Stimulated activated CD4-positive, alpha-beta T cell treated with anti-CD3 and anti-CD28 coated beads, Interleukin-1b, Interleukin-23, amount 100 ng/mL, for 24 hours (primary cell): ENCODE results near the gene SDC1.

ENCODE experiments used
- DNase-seq, 4 experiments: peaks; one replicate each; pipeline ENCODE4 v3.0.0-alpha.2; 2020; ENCODE audit warnings: low read depth in 4 of 4, low spot score in 1 of 4

SDC1 gene

DNA sequence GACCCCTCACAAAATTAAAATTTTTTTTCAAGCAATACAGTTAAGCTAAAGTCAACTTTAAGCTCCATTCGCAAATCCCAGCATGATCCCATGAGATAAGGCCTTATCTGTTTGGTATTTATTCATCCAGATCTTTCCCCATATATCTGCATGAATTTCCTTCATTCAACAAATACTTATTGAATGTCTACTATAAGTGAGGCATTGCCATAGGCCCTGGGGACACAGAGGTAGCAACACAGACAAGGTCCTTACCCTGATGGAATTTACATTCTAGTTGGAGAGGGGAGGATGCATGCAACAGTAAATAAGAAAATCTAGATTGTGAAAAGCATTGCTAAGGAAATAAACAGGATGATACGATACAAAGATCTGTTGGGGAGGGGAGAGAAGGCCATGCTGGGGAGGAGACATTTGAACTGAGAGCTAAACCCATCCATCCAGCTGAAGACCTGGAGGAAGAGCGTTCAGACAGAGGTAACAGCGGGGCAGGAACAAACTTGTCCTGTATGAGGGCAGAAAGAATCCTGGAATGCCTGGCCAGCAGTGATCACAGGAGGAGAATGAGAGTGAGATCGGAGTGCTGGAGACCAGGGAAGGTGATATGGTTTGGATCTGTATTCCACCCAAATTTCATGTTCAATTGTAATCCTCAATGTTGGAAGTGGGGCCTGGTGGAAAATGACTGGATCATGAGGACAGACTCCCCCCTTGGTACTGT, 71.6 kb downstream of the SDC1 start:
- DNase-seq = no peak

DNA sequence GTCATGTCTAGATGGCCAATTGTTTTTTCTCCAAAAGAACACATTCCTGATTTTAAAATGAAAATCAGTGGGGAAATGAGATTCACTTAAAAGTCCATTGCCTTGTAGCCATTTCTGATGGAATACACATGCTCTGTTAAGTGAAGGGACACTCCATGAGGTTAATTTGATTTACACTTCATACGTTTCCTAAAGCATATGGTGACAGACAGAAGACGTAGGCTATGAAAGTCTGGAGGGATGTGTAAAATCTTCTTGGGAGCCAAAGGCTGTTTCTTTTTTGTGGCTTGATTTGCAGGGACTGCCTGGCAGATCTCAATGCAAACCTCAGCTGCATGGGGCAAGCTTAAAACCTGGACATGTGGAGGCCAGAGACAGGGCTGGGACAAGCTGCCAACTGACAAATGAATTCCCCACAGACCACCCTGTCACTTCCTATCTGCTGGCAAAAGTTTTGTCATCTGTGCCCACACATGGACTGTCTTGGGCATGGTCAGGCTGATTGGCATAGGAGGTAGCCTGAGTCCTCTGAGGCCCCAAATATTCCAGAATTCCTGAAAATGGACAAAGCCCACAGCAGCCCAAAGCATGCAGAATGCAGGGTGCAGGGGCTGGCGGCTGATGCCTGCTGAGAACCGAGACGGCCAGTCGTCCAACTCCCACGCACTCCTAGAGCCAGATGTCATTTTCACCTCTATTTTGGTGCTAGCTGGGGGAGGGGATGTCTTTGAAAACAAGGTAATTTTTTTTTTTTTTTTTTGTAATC, 73.9 kb downstream of the SDC1 start:
- DNase-seq = no peak
